HG02678 (cell line): ENCODE data around the gene AGR2.
"Not testable (repeated sequence)": the region's sequence is repeated elsewhere in the genome, so short reads cannot be mapped to it uniquely, and the experiment has no call there.

Experiments
- ATAC-seq: cut with Tn5 transposase; IDR thresholded peaks from one replicate; pipeline ENCODE4 v1.9.1; 2021; ENCODE audit warnings: mild to moderate bottlenecking, moderate library complexity; ENCODE audit not compliant: unreplicated experiment

AGR2 gene

GRCh38 chr7:16774986-16775385, 29.8 kb downstream of the AGR2 start:
- ATAC-seq, result no peak

DNA sequence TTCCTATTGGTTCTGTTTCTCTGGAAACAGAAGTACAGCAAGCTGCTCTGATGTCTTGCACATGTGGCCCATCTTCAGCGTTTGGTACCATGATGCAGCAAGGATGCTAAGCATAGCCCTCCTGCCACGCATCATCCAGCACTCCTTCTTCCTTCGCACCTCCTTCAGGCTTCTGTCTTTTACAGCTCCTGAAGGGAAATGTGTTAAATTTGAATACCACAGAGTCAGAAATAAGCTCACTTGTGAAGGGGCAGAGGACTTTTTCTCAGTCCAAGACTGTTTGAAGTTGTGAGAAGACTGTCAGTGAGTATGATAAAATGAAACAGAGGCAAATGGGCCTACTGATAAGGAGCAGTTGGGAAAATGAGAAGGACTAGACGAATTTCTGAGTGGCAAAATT, 30.5 kb downstream of the AGR2 start:
- ATAC-seq, result no peak

- ATAC-seq, result no peak
These were observed 30.9 kb downstream of the AGR2 start for GRCh38 chr7:16773884-16774283.

DNA sequence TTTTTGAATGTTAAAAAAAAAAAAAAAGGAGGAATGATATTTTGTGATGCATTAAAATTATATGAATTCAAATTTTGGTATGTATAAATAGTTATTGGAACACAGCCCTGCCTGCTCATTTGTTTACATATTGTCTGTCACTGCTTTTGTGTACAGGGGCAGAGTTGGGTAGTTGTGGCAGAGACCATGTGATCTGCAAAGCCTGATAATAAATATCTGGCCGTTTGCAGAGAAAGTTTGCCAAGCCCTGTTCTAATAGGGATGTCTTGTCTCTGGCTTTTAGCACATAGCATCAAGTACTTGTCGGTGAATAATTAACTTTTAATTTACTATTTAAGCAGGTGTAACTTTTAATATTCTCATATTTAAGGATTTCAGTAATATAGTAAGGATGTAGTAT, 31.5 kb downstream of the AGR2 start:
- ATAC-seq, result no peak

DNA sequence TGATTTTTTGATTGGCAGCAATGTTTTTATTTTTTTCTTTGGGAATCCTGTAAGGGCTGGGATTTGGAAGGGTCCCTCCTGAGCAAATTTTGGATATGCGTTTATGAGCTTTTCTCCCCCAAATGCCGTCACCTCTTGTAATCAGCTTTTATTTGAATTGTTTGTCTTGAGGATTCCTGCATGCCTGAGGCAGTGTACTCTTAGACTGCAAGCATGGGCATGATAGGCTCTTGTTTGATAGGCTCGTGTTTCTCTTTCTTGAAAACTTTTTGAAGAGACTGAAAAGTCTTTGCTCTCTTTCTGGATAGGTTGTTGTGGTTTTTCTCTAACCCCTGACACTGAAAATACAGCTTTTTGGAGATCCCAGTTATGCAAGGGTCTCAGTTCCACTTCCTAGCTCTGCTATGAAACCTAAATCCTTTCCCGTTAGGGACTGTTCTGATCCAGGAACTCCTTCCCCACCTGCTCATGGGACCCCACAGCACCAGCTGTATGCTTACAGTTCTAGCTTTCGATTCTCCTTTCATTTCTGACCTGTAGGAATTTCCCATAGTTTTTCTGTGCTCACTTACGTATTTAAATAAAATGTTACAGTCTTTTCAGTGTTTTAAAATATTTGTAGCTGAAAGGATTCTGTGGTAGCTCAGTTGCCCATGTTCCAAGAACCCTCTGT, 34.0 kb downstream of the AGR2 start:
- no peak for ATAC-seq

- ATAC-seq, result not testable (repeated sequence)
These were observed 34.8 kb downstream of the AGR2 start for GRCh38 chr7:16769994-16770393.

DNA sequence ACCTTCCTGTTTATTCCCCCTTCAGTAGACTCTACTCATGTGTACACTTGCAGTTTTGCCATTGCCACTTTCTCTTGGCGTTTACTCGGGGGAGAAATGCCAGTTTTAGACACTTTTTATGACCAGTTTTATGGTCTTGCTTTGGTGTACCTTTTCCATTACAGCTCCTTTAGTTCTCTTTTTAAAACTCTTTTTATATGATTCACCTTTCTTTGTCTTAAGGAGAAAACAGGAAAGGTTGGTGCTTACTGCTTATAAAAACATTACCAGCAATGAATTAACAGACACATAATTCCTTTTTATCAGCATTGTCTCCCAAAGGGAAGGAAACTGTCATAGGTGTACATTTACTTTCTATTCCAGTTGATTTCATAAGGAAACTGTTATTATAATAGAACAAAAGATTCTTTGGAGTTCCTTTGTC, 39.4 kb downstream of the AGR2 start:
- ATAC-seq, result no peak

DNA sequence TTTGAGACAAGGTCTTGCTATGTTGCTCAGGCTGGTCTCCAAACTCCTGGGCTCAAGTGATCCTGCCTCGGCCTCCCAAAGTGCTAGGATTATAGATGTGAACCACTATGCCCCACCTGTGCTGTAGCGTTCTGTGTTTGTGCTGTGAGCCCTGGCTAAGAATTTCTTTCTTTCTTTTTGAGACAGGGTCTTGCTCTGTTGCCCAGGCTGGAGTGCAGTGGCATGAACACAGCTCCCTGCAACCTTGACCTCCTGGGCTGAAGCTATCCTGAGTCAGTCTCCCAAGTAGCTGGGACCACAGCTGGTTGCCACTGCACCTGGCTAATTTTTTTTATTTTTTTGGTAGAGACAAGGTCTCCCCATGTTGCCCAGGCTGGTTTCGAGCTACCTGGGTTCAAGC, 39.9 kb downstream of the AGR2 start:
- no peak for ATAC-seq

GRCh38 chr7:16762177-16762576, 42.6 kb downstream of the AGR2 start:
- ATAC-seq, result no peak

GRCh38 chr7:16759840-16760239, 45.0 kb downstream of the AGR2 start:
- ATAC-seq, result no peak

- ATAC-seq, result no peak
These were observed 45.9 kb downstream of the AGR2 start for GRCh38 chr7:16758631-16759611.

DNA sequence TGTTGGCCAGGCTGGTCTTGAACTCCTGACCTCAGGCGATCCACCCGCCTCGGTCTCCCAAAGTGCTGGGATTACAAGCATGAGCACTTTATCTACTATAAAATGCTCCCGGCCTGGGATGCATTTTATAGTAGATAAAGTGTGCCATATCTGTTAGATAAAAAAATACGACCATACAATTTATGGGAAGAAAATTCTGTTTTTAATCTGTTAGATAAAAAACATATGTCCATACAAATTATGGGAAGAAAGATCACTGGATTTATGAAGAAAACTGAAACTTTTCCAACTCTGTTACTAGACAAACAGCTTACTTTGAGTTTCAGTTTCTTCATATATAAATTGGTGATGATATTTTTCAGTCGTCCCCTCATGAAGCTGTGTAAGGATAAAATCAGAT, 46.8 kb downstream of the AGR2 start:
- no peak for ATAC-seq

- ATAC-seq, result no peak
These were observed 49.4 kb downstream of the AGR2 start for GRCh38 chr7:16755397-16755796.

DNA sequence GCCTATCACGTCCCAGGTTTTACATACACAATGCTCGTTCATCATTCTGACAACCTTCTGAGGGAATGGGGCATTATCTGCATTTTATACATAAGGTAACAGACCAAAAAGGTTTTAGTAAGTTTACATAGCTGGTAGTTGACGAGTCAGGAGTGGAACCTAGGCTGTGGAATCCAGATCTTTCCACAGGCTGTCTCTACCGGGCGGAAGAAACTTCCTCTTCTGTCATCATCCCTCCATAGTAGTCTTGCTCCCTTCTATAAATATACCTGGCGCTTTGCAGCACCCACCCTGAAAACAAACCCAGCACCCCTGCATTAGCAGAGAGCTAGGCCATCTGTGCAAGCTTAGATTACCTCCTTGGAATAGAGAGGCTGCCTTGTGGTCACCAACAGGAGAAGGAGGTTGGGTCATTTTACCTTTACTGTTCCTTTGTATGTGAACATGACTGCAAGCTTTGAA, 49.9 kb downstream of the AGR2 start:
- no peak for ATAC-seq

GRCh38 chr7:16753932-16754855, 50.6 kb downstream of the AGR2 start:
- ATAC-seq, result peak; percentile 28

GRCh38 chr7:16753102-16753931, 51.5 kb downstream of the AGR2 start, which contains the start of gene TSPAN13:
TSS of gene TSPAN13 (plus strand) at chr7:16753755. CDS start at chr7:16753968, 213 bp downstream.
- ATAC-seq, result peak; percentile 65

DNA sequence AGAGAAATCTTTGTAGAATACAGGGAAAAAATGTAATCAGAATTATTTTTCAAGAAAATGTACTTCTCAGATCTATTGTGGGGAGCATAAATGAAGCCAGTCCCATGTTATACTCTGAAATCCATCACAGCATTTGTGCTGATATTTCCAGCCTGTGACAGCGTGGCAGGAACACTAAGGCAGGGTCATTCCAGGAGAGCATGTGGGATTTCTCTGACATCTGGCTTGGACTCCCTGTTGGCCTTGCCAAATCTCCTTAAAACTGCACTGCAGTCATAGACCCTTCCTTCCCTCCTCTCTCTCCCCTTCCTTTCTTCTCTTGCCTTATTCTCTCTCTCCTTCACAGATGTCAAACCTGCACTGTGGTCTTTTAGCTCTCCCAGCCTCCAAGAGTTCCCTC, 57.7 kb downstream of the AGR2 start:
- no peak for ATAC-seq

DNA sequence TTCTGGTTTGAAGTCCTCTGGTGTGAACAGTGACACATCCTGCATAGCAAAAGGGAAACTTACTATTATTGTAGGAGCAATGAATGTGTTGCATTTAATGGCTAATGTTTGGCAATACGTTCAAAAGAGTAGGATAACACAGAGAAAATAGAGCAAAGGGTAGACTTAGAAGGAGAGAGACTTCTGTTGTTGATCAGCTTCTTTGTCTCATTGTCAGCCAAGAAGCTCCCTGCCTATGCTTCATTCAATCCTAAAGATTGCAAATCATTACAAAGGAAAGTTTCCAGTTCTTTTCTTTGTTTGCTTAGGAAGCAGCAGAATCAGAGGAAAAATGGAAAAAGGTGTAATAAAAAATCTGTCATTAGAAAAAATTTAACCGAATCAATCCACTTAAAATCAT, 59.2 kb downstream of the AGR2 start:
- ATAC-seq, result no peak

DNA sequence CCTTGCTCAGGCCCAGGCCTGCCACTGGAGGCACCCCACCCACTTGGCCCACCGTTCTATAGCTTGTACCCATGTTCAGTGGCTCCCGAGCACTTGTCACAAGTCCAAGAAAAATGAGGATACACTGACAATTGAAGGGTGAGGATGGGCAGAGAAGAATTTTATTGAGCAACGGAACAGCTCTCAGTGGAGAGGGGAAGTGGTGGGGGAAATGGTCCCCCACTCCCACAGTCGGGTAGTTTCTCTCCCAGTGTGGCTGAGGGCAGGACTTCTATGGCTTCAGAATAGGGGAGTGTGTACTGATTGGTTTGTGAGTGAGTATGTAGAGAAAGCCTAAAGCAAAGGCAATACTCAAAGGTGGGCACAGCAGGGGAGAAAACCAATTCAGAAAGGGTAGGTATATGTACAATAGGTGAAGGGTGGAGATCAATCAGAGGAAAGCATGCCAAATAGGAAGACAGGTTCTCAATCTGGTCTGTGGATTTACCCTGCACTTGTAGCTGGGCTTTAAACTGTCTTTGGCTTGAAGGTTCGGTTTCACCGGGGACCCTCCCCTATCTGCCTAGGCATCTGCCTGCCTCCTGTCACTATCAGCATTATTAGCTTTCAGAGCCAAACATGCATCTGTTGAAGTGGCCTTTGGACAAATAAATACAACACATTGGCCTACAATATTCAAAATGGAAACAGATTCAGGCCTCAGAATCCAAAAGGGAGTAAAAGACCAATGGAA, 60.1 kb downstream of the AGR2 start:
- no peak for ATAC-seq
